Measurements from ENCODE around the gene DNPH1.

DNA sequence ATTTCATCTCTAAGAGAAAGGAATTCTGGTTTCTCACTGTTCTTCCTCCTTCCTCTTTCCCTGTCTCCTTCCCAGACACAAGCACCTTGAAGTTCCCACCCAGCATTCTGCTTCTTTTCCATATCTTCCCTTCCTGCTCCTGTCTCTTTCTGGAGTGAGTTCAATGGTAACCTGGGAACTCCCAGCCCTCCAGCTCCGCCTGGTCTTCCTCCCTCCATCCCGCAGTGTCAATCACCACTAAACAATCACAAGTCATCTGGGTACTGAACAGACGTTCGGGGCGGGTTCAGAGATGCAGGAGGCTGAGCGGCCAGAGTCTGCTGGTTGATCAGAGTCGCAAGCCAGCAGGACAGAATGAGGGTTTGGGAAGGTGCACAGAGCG is 21.7 kb upstream of the DNPH1 start:
- TF ChIP-seq, protein P1, sequence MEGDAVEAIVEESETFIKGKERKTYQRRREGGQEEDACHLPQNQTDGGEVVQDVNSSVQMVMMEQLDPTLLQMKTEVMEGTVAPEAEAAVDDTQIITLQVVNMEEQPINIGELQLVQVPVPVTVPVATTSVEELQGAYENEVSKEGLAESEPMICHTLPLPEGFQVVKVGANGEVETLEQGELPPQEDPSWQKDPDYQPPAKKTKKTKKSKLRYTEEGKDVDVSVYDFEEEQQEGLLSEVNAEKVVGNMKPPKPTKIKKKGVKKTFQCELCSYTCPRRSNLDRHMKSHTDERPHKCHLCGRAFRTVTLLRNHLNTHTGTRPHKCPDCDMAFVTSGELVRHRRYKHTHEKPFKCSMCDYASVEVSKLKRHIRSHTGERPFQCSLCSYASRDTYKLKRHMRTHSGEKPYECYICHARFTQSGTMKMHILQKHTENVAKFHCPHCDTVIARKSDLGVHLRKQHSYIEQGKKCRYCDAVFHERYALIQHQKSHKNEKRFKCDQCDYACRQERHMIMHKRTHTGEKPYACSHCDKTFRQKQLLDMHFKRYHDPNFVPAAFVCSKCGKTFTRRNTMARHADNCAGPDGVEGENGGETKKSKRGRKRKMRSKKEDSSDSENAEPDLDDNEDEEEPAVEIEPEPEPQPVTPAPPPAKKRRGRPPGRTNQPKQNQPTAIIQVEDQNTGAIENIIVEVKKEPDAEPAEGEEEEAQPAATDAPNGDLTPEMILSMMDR (IDR thresholded peaks at IDR 0.05) = no peak
- TF ChIP-seq POLR2A (IDR thresholded peaks at IDR 0.05) = no peak

All from uterus (tissue), 2 donors.